HG03469 (cell line): Measurements from ENCODE around the gene CGNL1.

Experiments used
- ATAC-seq: cut with Tn5 transposase; IDR thresholded peaks from one replicate; pipeline ENCODE4 v1.9.1; 2021; ENCODE audit warnings: mild to moderate bottlenecking, moderate library complexity, moderate number of reproducible peaks; ENCODE audit not compliant: unreplicated experiment

CGNL1 gene

DNA sequence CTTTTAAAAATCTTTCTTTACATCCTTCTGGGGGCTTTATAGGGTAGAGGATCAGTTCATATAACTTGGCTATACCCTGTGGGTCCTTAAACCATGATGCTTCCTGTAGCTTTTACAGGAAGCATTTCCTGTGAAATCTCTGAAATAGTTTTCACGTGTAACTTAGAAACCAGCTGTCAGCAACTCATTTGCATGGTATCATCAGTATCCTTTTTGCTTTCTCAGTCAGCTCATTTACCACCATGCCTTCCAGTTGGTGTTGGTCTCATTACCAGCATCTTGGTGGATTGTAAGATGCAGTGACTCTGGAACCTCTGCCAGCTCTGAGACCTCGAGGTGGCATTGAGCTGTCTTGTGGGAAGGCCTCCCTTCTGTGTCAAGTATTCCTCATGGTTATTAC lies 118.7 kb downstream of the CGNL1 start:
- ATAC-seq: no peak

DNA sequence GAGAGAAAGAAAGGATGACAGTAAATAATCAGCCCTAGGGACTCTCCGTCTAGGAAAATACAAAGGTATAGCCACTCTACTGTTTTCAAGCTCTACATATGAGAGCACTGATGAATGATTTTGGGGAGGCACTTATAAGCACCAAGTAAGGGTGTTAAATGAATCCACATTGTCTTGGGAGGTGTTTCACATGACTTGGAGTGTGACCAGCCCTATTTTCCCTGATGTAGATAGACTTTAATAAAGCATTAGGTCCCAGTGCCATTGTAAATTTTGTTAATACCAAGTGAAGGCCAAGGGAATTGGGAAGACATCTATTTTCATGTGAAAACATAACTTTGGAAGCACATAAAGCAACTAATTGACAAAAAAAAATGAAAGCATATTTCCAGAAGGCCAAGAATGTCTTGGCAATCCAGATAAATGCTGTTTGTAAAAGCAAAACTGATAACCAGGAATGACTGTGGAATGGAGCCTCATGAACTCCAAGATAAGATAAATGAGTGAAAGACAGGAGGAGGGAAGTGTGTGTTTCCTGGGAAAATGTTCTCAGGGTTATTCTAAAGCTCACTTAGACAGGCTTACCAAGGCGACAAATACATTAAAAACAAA lies 119.4 kb downstream of the CGNL1 start:
- ATAC-seq: no peak

GRCh38 chr15:57496594-57496945 lies 120.3 kb downstream of the CGNL1 start:
- ATAC-seq: no peak

- no peak for ATAC-seq
Measured at GRCh38 chr15:57496946-57497869, 120.9 kb downstream of the CGNL1 start.

GRCh38 chr15:57500256-57500655 lies 124.0 kb downstream of the CGNL1 start:
- no peak for ATAC-seq

DNA sequence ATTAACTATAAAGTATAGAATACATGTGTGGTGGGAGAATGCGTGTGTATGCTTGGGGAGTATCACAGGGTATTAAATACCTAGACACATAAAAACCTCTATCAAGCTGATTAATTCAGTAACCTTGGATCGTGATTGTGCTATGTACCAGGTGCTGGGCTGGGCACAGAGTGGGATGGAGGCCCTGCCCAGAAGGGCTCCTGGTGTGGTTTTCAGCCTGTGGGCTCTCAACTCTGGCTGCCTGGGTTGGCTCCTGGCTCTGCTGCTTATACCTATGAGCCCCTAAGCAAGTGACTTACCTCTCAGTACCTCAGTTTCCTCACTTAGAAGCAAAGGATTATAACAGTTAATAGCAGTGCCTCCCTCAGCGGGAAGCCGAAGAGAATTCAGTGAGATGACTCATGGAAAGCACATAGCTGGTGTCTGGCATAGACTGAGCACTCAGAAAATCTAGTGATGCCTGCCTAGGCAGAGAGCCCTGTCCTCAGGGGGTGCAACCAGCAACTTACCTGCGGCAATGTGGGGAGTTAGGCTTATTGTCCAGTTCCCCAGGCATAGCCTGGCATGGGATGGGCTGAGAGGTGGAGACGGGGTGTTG lies 124.8 kb downstream of the CGNL1 start:
- no peak for ATAC-seq

- no peak for ATAC-seq
Measured at GRCh38 chr15:57502116-57502515, 125.8 kb downstream of the CGNL1 start.

- ATAC-seq: no peak
Measured at GRCh38 chr15:57503051-57503702, 126.9 kb downstream of the CGNL1 start.

GRCh38 chr15:57503911-57504598 lies 127.8 kb downstream of the CGNL1 start:
- no peak for ATAC-seq

DNA sequence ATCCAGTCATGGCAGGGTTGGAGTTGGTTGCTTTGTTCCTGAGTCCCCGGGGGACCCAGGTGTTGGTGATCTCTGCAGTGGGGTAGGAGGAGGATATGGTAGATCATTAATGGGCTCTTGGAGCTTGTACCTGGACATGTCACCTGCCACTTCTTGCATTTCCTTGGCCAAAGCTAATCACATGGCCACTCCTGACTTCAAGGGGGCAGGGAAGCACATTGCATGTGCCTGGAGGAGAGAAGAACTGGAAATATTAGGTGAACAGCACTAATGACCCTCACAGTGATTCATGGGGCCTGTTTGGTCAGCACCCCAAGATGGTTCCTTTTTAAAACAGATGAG lies 128.3 kb downstream of the CGNL1 start:
- ATAC-seq: no peak

DNA sequence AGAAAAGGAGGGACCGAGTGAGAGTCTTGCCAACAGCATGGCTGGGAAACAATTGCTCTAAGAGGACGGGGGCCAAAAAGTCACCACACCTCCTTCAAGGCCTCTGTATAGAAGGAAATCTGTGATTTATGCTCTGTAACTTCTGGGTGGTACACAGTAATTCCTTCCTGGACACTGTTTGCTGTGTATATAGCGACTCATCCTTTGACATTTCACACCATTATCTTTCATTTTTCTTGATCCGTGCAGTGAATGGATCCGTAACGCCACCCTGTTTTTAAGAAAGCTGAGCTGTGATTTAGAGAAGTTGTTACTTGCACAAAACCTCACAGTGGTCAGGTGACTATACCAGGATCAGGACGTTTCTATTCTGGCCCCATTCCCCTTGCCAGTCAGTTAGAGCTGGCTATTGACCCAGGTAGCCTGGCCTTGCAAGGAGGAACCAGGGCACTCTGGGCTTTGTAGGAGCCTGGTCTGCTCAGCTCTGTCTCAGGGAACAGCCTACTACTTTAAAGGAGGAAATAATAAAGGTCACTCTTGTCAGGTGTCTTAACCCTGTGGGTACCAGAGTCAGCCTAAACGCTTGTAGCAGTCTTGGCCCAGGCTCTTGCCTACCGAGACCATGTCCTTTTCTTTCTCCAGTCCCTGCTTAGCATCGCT lies 128.9 kb downstream of the CGNL1 start:
- ATAC-seq: no peak

DNA sequence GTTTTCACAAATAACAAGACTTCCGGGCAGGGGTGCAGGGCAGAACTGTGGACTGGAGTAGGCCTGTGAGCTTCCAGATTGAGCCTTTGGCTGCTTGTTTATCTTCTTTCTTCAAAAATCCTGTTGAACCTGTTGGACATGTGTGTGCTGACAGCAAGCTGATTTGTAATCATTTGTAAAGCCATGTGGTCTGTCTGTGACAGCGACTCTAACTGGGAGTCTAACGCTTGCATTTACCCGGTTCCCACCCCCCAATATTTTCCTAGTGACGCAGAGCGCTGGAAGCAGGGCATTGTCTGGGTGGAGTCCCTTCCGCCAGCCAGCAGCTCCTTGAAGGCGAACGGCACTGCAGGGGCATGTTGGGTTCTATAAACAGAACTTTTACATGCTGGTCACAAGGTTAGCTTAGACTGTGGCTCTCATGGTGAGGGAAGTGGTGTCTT lies 129.7 kb downstream of the CGNL1 start:
- ATAC-seq: no peak

GRCh38 chr15:57506422-57506821 lies 130.1 kb downstream of the CGNL1 start:
- ATAC-seq: no peak

GRCh38 chr15:57507111-57507510 lies 130.8 kb downstream of the CGNL1 start:
- ATAC-seq: no peak

DNA sequence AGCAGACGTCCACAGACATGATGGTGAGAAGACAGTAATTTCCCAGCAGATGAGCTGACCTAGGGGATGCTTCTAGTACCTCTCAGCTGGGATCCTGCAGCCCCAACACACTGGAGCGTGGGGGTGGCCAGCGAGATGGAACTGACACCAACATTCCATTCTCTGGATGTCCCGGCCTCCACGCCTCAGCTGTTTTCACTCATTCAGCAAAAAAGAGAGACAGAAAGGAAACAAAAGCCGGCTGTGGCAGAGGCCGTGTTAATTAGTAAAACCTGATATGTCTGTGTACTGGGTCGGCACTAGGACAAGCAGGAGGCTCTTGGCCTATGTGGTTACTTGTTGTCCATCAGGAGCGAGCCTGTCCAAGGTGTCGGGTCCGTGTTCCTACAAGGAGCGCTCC lies 132.8 kb downstream of the CGNL1 start:
- ATAC-seq: no peak

DNA sequence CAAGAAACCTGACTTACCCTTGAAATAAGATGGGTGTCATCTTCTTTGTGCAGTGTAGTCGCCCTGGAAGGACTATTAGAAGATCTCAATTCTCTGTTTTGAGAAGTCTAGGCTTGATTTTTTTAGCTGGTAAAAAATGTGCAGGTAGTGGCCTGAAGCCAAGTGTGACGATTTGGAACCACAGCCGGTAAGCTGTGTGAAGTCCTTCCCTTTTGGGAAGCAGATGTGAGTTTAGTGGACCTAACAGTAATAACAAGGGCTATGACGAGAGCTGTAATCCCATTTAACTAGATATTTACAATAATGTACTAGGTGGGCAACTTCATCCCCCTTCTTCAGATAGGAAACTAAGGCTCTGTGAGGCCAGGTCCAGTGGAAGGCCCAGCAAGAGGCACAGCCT lies 133.7 kb downstream of the CGNL1 start:
- ATAC-seq: no peak

GRCh38 chr15:57510647-57511046 lies 134.3 kb downstream of the CGNL1 start:
- no peak for ATAC-seq

DNA sequence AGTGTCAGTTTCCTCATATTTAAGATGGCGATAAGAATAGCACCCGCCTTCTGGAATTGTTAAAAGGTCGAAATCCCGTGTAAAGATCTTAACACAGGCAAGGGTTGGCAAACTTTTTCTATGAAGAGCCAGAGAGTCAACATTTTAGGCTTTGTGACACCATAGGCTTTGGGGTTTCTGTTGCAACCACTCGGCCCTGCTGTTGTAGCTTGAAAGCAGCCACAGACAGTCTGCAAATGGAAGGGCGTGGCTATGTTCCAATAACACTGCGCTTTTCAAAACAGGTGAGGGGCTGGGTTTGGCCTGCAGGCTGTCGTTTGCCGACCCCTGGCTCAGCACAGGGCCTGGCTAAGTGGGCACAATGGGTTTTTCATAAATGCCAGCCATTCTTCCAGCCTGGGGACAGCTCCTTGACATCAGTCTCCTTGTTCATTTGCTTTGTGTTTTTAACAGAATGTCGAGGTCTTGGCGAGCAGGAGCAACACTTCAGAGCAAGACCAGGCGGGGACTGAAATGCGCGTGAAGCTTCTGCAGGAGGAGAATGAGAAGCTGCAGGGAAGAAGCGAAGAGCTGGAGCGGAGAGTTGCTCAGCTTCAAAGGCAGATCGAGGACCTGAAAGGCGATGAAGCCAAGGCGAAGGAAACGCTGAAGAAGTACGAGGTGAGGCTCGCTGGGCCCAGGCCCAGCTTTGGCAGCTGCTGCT lies 140.2 kb downstream of the CGNL1 start:
- ATAC-seq: no peak

- ATAC-seq: no peak
Measured at GRCh38 chr15:57517030-57517671, 140.8 kb downstream of the CGNL1 start.
